EL (cell line): Measurements from ENCODE around the gene SRGAP2C.
A peak's percentile ranks its signal among the peaks of the same experiment; 100 is the strongest.
"Not testable (repeated sequence)": the region's sequence is repeated elsewhere in the genome, so short reads cannot be mapped to it uniquely, and the experiment has no call there.

ENCODE experiments used
- DNase-seq: peaks from one replicate; pipeline ENCODE4 v3.0.0-alpha.2; 2016

The SRGAP2C gene

DNA sequence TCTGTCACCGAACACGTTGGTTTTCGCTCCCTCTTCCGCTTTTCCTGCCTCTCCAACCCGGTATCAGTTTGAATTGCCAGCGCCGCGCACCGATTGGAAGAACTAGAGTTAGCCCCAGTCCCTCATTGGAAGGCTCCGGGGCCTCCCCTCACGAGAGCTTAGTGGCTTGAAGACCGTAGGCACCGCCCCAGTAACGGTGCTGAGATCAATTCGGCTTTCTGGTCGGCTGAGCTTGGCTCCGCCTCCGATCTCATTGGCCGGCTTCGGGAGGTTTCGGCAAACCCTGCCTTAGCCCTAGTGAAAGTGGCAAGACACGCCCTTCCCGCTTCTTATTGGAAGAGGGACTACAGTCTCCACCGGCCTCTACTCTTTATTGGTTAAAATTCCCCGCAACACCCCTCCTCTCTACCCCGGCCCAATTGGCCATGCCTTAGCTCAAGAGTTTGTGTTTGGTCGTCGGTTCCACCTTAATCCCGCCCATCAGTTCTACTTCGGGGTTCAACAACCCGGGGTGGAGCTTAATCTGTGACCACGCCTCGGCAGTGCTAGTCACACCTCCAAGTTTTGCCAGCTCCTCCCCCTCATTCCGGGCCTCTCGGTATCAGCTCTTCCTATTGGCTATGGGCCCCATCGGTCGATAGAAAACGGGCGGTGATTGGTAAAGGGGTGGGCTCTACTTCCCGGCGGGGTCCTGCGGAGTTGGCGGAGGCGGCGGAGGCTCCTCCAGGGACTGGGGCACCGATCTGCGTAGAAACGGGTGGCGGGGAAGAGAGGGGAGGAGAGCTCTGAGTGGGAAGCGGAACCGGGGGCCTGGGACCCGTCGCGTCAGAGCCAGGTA is at the start of gene SRGAP2C, which contains the start of gene FAM72B:
SRGAP2C (plus strand) TSS at position 686 of the 838 bp plus-strand sequence. CDS start 2,472 bp downstream, outside the sequence.
FAM72B (minus strand) TSS at position 51 of the 838 bp plus-strand sequence. CDS start 851 bp downstream, outside the sequence.
- peak; percentile 99 for DNase-seq

DNA sequence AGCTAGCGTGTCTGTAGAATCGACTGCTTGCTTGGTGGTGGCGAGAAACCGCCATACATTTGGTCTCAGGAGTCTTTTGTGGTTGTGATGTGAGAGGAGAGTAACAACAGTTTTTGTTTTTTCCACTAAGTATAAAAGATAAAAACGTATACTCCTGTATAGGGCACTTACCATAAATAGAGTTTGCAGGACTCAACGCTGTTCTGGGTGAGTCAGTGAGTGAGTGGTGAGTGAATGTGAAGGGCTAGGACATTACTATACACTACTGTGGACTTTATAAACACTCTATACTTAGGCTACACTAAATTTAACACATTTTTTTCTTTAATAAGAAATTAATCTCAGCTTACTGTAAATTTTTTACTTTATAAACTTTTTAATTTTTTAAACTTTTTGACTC is 44.4 kb upstream of the SRGAP2C start:
- not testable (repeated sequence) for DNase-seq

DNA sequence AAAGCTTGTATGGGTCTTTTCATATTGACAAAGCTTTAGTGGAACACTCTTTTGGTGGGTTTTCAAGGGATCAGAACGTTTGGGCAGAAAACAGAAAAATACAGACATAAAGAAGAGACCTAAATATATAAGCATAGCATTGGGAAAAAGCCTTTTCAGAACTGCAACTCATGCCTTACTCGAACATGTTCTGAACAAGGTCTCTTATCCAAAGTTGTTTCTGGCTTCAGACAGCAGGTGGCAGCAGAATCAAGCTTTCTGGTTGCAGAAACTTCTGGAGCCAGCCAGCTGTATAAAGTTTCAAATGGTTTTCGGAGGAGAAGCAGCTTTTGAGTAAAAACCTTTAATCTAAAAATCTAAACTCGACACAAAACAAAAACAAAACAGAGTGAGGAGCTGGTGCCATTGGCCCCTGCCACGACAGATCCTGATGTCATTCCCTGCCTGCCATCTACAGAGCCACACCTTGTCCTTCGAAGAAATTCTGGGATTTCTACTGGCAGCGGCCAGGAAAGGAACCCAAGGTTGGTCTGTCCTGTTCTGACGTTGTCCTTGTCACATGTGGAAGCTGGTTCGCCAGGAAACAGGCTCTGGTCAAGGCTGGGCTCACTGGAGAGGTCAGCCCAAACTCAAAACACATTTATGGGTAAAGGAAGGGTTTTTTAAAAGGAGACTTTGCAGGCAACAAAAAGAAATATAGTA is 36.1 kb upstream of the SRGAP2C start:
- DNase-seq: not testable (repeated sequence)

DNA sequence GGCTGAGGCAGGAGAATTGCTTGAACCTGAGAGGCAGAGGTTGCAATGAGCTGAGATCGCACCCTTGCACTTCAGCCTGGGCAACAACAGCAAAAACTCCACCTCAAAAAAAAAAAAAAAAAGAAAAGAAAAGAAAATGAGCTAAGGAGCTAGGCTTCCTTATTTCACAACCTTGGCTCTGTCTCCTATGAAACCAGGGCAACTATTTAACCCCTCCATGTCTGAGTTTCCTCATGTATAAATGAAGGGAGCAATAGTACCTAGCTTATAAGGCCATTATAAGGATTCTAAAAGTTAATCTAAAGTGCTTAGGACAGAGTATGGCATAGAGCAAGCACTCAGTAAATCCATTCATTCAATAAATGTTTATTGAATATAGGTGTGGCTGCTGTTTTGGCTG is 33.5 kb upstream of the SRGAP2C start:
- not testable (repeated sequence) for DNase-seq

DNA sequence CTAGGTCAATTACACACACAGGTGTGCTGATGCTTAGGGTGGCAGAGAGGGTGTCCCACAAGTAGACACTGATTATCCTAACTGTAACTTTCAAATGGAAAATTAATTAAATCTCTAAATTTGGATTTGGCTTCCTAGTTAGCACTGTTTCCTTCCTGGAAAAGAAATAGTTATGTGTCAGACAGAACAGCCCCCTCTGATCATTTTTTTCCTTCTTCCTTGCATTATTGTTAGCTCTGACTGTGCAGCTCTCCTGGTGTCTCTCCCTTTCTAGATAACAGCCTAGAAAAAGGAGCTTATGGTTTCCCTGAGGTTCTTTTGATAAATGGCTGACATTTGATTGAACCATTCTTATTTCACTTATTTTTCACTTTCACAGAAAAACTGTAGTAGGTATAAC is 32.0 kb upstream of the SRGAP2C start:
- DNase-seq: not testable (repeated sequence)

DNA sequence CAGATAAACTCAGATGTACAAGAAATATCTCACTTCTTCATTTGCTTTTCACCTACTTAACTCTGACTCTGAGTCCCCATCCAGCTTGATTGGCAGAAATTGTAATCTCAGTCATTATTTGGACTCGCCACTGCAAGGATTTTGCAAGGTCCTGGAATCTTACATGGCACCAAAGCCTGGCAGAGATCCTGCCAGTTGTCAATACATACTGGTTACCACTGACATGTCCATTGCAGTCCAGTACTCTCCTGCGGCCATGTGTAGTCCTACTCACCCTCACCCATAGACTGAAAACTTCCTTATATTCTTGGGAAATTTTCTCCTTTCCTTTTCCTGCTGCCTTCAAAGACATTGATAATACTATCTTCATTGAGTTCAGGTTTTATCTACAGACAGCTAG is 30.0 kb upstream of the SRGAP2C start:
- not testable (repeated sequence) for DNase-seq

DNA sequence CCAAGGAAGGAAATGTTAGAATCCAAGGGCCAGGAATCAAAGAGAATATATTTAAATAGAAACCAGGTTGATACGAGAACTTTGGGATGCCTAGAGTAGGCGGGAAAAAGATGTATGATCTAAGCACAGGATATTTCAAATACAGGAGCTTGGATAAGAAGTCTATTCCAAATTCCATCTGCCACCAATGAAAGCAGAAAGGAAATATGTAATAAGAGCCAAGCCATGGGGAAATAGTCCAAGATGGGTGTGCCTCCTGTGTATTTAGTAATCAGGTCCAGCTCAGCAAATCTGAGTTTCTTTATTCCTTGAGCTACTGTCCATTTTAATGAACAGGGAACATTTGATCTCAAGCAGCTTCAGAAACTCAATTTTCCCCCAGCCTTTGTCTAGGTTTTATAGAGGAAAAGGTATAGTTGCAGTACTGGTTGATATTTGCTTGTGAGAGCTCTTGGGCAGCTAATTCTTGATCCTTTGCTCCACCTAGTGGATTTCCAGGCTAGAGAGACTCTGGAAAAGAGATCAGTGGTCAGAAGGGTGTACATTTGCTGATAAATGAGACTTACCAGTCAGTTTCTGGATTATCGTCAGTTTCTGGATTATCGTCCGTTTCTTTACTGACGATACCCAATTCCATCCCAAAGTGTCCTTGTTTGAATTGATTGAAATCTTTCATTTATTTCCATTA is 29.0 kb upstream of the SRGAP2C start:
- peak; percentile 3 for DNase-seq

DNA sequence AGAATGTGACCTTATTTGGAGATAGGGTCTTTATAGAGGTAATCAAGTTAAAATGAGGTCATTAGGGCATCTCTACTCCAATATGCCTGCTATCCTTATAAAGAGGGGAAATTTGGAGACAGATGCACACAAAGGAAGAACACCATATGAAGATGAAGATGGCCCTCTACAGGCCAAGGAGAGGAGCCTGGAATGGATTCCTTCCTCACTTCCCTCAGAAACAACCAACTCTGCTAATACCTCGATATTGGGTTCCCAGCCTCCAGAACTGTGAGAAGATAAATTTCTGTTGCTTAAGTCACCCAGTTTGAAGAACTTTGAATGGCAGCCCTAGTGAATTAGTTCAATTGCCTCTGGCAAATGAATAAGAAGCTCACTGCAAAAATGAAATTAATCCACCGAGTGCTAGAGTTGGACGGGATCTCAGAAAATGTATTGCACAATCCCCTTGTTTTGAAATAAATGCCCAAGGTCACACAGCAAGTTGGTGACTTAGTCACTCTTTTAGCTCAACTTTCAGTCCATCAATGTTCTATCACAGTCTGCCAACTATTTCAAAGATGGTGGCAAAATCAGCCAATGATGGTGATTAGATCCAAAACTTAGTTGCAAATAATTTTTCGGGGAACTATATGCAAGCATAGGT is 27.7 kb upstream of the SRGAP2C start:
- DNase-seq: not testable (repeated sequence)

DNA sequence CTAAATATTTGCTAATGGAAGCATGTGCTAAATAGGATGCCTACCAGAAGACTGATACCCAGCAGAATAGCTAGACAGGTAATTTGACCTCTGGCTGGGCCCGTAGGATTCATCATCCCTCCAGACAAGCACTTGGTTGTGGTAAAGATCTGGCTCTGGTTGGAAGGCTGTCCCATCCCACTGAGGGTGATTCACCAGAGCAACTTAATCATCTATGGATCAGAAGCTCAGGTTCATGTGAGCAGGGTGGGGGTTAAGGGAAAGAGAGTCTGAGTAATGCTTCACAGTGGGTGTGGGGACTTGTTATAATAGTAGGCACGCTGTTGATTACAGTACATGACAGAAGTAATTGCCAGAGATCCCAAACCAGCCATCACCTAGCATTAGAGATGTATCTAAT is 27.2 kb upstream of the SRGAP2C start:
- DNase-seq: not testable (repeated sequence)

DNA sequence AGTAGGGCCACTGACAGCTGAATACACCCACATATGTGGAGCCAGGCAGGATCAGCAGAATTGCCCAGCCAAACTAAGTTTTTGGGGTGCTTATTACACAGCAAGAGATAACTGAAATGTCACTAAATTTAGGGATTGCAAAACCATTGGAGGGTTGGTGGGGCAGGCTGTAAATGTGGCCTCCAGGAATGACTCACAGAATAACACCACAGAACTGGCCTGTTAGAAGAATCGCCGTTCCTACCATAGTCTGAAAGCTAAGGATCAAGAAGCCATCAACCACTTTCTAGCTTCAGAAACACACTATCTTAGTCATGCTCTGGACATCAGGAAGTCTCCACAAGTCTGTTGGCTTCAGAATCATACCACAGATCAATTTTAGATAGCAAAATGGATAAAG is 24.7 kb upstream of the SRGAP2C start:
- DNase-seq: not testable (repeated sequence)

DNA sequence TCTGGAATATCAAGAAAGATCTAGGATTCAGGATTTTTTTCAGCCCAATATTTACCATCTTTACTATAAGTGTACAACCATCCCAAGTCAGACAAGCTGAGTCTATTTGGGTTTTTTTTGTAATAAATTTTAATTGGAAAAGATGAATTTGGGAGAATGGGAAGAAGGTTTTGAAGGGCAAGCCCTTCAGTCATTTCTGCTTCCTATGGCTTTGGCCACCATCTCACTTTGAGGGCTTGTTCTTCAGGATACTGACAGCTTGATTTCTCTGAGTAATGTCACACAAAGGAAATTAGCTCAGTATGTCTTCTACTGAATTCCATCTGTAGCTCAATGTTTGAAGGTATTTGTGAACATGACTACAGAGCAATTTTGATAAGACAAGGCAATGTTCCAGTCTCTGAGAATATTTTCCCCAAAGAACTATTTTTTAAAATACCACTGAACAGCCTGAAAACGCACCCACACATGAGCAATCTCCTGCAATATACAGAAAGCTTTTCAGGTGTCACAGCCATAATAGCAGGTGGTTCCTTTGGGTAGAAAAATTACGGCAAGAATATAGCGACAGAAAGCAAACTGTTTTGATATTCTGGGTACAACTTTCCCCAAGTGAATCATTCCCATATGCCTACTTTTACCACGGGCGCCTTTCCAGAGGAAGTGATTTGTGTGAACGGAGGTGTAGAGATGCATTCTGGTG is 23.4 kb upstream of the SRGAP2C start:
- not testable (repeated sequence) for DNase-seq

DNA sequence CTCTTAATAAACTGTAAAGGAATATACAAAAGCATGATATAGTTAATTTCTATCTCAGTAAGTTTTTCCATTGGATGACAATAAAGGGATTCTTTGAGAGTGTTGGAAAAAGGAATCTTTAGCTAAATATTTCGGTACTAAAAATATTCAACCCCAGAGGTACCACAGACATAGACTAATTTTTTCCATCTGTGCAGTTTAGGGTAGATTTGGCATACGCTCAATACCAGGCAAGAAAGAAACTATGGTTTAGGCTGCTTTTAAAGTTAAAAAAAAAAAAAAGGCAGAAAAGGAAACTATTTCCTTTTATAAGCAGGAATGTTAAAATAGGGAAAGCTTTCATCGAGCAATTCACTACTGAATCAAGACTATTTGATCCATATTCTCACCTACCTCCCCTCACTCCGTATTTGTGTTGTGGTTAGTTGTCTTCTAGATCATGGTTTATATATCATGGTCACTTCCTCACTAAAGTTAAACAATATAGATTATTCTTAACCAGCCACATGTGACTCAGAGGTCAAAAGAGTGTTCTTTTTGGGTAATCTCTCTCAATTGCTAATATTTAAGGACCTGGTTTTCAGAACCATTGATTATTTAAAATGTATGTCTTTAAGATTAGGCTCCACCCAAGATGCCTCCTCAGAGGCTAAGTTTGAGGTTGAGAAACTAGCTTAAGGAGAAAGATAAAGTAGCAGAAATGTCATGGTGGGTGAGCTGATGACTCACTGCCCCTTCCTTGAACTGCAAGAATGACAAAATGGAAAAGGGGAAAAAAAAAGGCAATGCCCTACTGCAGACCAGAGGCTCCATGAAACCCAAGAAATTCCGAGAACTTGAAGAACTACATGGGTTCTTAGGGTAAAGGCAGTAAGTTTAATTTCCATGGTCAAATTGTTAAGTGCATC is 20.7 kb upstream of the SRGAP2C start:
- DNase-seq: peak; percentile 55

DNA sequence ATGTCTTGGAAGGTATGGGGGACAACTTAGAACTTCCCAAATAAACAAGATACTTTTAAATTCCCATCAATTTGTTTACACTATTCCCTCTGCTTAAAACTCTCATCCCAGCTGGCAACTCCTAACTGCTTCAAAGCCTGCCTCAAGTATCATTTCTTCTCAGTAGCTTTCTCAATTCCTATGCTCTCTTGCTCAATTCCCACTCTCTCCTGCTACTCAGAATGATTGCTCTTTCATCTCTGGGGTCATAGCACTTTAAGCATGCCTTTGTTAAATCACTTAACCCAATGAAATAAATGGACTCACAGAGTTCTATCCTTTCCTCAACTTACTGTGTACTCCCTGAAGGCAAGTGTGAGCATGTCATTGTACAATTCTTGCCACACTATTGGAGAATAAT is 19.5 kb upstream of the SRGAP2C start:
- DNase-seq: not testable (repeated sequence)

DNA sequence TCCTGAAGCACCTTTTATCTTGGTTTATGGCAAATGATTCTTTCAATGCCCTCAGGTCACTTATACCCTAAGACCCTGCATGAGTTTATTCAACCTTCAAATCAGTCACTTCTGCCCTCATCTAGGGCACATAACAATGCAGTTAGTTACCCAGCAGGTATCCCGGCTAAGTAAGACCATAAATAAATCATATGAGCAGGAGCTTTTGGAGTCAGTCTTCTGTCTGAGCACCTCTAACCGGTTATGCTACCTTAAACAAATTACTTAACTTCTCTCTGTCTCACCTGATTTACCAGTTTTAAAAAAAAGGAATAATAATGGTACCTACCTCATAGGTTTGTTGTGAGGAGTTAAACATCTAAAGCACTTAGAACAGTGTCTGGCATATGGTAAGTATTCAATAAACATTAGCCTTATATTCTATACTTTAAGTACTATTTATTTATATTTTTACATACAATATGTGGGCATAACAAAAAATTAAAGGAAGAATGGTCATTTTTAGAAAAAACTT is 17.5 kb upstream of the SRGAP2C start:
- DNase-seq: not testable (repeated sequence)

DNA sequence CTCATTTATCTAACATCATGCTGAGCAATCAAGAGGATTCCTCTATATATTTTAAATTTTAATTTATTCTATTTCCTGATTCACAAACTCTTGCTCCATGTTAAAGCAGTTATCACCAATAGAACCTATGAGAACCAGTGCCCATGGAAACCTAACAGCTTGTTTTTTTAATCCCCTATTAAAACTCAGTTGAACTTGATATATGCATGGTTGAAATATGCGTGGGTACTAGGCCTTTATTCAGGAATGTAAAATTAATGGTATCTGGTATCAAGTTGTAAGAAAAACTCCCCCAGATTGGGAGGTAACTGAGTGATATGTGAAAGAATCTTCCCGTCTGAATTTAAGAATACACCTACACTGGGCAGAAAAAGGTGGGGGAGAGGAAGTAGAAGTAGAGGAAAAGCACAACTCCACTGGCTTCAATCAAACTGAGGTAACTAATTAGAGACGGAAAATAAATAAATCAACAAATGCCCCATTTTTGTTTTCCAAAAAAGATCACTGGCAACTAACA is 16.6 kb upstream of the SRGAP2C start:
- DNase-seq: not testable (repeated sequence)

DNA sequence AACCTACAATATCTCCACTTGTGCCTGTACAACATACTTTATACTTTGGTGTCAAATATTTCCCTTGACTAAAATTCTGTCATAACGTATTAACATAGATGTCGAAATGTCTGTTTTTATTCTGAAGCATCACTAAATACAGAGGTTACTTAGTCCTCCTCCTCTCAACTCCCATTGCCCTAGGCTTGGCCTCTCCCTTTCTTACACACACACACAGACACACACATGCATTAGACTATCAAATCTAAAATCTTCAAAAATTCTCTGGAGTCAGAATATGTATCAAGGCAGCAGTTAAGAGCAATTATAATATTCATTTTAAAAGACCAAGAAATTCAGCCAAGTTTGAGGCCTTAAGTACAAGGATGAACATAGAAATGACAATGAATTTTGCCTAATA is 8.1 kb upstream of the SRGAP2C start:
- not testable (repeated sequence) for DNase-seq

DNA sequence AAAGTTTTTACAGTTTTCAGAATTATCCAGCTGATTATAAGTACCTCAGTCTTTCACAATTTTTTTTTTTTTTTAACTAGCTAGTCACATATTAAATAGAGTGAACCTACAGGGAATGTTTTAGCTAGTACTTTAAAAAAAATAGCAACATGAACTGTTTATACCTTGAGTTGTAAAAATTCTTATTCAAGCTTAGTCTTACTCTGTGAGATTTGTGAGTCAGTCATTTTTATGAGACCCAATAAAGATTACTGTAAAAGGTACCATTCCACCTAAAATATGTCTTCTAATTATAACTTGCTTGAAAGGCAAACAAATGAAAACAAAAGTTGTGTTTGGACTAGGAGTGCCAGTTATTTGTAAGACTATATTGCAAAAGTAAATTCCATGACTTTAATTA is 6.6 kb upstream of the SRGAP2C start:
- not testable (repeated sequence) for DNase-seq

DNA sequence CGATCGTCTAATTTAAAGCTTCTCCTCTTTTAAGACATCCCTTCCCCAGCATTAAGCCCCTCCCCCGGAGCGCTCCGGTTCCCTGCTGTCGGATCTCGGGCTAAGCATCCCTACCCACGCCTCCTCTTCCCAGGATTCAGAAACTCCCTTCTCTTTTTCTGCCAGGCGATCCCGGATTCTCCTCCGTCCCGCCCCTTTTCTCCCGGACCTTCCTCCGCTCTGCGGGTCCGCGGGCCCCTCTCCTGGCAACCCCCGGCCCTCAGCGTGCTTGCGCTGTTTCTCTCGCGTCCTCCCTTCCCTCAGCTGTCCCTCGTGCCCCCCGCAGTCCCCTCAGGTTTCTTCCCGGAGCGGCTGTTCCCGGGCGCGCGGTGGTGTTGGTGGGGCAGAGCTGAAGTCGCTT is 908 bp upstream of the SRGAP2C start:
- peak; percentile 44 for DNase-seq

DNA sequence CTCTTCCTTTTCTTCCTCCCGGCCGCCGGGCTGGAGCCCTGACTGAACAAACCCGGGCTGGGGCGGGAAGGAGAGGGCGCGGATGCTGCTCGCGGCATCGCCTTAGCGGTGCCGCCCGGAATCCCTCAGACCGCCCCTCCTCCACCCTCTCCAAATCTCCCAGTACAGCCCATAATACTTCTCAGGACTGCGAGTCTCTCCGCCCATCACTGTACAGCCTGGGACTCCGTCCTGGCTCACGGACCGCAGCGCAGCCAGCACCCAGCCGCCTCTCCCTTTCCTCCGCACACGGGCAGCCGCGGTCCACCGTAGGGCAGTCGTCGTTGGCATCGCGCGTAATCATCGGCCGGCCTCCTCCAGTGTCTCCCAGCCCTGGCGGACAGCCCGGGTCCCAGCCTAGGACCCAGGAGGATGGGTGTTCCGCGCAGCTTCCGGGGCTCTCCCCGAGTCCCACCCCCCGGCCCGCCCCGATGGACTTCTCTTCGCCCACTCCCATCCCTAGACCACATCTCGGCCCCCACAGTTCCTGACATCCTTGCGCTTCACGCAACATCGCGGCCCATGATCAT is 449 bp downstream of the SRGAP2C start:
- DNase-seq: not testable (repeated sequence)

DNA sequence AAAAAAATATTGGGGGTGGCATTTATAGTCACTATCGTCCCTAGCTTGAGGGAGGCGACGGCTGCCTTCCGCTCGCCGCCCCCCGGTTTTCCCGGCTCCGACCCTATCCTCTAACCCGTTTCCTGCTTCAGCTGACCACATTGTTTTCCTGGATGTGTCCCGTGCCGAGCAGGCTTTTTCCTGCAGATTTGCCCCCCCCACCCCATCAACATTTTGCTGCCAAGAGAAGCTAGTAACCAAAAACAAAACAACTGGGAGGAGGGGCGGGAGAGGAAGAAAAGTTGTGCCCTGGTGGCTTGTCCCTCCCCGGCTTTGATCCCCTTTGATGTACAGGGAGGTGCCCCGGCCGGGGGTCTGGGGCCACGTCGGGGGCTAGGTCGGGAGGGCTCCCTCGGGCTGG is 1.4 kb downstream of the SRGAP2C start:
- not testable (repeated sequence) for DNase-seq
